GM18951 (cell line): ENCODE data around the gene ZFYVE9.
A peak's percentile ranks its signal among the peaks of the same experiment; 100 is the strongest.
"Not testable (repeated sequence)": the region's sequence is repeated elsewhere in the genome, so short reads cannot be mapped to it uniquely, and the experiment has no call there.

Source experiments
- POLR2A ChIP-seq: IDR thresholded peaks from 4 replicates; pipeline ENCODE4 v1.6.1; 2011; ENCODE audit warnings: mild to moderate bottlenecking; ENCODE audit not compliant: insufficient read length, insufficient read depth; ENCODE audit errors: extremely low read depth
- in situ Hi-C: fragments of 300-500 bp; cut with MboI; formaldehyde crosslinking; loops from one replicate; pipeline ENCODE4 v1.12.0; 2022; ENCODE audit warnings: low sequenced_read_pairs, mixed read lengths, inconsistent platforms; ENCODE audit not compliant: unreplicated experiment

The ZFYVE9 gene

DNA sequence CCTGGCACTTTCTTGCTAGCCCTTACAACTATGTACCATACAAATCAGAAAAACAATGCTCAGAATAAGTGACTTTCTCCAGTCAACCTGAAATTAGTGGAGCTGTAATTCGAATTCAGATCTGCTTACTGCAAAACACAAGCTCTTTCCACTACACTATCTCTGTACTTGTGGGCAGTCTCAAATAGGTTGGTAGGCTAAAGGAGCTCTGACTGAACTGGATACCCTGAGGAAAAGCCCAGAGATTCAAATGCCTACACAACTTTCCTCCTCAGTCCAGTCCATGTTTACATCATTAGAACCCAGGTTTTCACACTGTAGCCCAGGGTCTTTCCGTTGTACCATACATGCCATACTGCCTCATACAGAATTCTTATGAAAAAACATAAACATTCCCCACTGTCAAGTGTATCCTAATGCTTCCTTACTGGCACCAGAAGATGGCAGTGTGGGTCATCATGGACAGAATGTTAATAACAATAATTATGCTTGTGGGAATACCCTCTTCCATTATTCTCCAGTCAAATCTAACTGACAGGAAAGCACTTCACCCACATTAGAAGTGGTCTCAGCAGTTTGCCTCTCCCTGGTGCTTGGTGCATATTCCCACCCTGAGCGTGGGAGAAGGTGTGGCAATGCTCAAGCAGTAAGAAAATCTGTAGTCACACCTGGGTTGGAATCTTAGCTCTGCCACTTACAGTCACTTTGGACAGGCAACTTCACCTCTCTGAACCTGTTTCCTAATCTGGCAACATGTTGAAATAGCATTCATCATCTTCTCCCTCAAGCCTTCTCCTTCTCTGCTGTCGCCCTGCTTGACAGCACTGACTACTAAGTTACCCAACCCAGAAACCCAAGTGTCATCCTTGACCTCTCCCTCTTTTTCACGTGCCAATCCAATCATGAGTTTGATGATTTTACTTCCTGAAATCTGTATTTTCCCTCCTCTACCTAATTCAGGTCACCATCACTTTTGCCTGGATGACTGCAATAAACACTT, 14.4 kb upstream of the ZFYVE9 start:
- in situ Hi-C loops = loop anchor here (10.0 kb wide), 1 partner anchor 177 kb away; no protein-coding TSS in a partner anchor
- TF ChIP-seq POLR2A = no peak

DNA sequence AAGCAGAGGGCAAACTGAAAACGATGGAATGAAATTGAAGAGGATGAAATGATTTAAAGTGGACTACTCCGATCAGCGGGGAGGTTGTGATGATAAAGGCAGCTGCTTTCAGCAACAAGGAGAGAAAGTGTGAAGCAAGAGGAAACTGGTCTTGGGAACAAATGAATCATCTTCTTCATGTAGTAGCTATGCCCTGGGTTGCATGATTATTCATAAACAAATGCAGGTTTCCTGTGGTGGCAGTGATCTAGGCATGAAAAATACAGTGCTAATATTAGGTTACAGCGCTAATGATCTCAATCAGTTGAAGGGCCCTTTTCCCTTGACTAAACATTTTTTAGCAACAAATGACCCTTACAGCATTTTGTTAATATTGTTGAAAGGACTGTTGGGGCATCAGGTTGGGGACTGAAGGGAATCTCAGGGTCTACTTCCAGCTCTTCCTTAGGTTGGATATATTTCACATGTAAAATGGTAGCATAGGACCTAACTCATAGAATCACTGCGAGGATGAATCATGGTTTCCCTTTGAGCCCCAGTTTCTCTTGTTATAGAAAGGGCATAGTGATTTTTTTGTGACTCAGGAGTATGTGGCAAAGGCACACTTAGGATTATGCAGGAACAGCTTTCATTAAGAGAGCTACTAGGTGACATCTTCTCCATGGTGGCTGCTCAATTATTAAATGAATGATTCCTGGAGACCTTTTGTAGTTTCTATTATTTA, 1.9 kb upstream of the ZFYVE9 start:
- no peak for TF ChIP-seq POLR2A
- in situ Hi-C loops = no loop called here

DNA sequence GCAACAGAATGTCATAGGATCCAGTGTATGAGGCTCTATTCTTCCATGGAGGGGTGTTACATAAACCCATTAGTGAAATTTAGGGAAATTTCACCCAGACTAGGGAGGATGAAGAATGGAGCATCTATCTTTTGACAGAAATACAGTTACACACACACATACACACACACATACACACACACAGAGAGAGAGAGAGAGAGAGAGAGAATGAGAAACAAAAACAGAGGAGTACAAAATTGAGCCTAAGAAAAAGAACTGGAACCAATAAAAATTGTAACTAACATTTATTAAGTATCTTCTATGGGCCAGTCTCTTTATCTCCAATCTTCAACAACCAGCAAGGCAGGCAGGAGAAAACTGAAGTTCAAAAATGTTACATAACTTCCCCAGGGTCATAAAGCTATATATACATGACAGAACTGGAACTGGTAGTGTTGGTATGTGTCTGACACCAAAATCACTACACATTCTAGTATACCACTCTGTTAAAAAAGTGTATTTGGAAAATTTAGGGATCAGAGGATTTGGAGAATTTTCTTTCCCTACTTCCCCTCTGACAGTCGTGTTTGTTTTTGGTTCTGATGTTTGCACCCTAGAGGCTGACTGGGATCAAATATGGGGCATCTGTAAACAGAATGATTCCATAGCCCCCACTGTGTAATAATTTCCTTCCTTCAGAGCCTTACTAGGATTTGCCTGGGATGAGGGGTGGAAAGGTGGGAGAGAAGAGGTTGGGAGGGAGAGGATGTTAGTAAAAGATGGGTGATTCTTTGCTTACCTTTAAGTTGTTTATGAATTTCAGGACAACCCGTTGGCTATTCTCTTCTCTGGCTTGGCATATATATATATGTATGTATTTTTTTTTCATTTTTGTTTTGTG, 1.0 kb upstream of the ZFYVE9 start:
- no peak for TF ChIP-seq POLR2A
- in situ Hi-C loops = no loop called here

DNA sequence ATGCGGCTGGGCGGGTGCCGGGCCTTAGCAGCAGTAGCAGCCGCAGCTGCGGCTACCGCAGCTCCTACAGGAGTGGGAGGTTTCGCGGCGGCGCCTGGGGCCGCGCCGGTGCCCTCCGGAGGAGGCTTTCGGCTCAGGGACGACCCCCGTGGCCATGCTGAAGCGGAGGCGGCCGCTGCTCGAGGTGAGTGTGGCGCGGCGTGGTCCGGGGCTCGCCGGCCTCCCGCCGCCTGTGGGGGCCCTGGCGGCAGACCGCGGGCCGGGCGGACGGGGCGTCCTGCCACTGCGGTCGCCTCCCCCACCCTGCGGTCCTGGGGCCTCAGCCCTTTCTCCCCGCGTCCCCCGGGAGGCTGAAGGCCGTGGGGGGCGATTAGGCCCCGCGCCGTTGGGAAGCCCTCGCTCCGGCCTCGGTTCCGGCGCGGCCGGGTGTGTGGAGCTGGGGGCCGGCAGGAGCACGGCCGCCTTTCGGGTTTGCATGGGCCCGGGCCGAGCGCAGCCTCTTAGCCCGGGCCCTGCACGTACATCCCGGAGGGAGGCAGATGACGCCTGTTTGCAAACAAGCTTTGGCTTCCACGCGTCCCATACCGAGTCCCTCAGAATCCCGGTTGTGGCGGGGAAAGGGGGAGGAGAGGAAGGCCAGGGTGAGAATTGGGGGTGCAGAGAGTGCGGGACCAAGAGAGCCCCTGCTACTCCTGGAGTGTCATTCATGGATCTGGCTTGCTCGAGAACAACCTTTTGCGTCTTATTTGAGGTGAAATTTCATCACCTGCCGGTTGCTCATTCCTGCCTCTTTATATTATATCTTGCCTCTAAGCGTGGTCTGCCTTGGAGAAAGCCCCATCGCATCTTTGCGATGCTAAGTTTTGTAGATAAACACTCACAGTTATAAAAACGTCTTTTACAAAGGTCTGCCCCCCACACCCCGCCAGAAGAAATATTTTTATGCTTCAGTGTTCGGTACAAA, 613 bp downstream of the ZFYVE9 start:
- in situ Hi-C loops = no loop called here
- TF ChIP-seq POLR2A = peak; percentile 1

DNA sequence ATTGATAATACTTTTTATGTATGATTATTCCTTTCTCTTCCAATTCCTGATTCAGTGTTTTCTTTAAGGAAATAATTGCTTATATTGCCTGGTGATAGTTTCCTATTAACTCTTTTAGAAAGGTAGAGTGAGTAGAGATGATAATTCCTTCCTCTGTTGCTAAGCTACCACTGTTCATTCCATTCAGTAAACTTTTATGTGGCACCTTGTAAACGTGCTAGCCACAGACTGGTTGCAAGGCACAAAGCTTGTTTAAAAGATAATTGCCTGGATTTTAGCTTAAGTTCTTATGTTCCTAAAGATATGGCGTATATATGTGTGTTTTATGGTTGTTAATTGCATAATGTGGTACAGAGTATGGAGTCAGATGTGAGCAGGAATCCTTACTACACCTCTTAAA, 3.2 kb downstream of the ZFYVE9 start:
- in situ Hi-C loops = no loop called here

DNA sequence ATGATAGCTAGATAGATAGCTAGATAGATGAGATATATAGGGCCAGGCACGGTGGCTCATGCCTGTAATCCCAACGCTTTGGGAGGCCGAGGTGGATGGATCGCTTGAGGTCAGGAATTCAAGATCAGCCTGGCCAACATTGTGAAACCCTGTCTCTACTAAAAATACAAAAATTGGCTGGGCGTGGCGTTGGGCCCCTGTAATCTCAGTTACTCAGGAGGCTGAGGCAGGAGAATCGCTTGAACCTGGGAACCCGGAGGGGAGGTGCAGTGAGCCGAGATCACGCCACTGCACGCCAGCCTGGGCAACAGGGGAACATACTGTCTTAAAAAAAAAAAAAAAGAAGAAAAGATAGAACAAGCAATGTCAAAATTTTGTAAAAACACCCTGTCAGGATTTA, 8.6 kb downstream of the ZFYVE9 start:
- in situ Hi-C loops = not testable (repeated sequence)

More for the DNA sequence above, 3.2 kb downstream of the ZFYVE9 start:
- no peak for TF ChIP-seq POLR2A

DNA sequence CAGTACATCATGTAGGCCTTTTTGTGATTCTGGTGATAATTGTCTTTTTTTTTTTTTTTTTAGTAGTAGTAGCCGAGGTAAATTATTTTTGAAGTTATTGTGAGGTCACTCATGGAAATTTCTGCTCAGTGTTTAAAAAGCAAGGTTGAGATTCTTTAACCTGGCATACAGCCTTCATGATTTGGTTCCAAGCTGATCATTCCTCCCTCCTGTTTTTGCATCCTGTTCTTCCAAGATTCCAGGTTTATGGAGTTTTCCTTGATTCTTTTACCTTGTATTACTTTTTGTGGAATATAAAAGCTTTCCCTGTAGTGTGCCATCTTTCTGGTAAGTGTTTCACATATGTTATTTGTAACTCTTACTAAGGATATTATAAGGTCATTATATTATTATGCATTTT, 9.1 kb downstream of the ZFYVE9 start:
- TF ChIP-seq POLR2A = no peak
- in situ Hi-C loops = no loop called here

DNA sequence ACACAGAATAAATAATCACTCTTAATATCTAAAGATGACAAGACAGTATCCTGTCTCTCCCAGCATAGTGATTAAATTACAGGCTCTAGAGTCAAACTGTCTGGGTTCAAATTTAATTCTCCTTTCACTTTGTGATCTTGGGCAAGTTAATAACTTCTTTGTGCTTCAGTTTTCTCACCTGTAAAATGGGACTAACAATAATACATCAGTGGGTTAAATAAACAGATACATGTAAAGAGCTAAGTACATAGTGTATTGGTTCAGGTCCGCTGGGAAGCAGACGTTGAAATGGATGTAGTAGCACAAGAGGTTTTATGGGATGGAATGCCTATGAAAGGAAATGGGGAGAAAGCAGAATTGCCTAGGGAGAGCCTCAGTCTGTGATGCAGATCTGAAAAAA, 10.7 kb downstream of the ZFYVE9 start:
- in situ Hi-C loops = no loop called here
- TF ChIP-seq POLR2A = no peak

DNA sequence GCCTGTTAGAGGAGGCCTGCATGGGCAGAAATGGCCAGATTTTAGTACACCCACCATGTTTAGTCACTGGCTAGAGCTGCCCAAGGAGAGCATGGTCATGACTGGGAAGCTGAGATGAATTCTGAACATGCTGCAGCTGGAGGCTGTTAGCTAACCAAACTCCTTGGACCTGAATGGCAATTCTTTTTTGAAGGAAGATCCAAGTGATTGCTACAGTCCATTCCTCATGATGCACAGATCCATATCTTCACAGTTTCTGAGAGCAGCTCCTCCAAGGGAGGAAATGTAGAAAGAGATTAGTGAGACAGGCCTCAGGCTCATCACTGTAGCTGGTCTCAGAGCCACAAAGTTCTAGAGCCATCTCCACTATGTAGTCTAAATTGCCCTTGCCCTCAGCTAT, 11.1 kb downstream of the ZFYVE9 start:
- in situ Hi-C loops = no loop called here
- no peak for TF ChIP-seq POLR2A

DNA sequence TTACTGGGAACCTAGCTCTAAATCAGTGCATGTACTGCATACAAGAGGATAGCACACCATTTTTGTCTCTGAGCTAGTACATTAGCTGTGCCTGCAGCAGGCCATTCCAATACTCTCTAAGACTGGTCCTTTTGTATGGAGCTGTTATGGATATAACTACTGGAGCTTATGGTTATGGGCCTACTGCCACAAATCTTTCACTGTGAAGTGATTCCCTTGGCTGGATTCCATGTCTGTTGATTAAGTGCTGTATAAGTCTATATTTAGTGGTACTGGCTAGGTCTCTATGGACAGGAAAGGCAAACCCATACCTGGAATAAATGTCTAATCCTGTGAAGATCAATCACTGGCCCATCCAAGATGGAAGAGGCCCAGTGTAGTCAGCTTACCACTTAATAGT, 12.0 kb downstream of the ZFYVE9 start:
- TF ChIP-seq POLR2A = no peak
- in situ Hi-C loops = no loop called here

DNA sequence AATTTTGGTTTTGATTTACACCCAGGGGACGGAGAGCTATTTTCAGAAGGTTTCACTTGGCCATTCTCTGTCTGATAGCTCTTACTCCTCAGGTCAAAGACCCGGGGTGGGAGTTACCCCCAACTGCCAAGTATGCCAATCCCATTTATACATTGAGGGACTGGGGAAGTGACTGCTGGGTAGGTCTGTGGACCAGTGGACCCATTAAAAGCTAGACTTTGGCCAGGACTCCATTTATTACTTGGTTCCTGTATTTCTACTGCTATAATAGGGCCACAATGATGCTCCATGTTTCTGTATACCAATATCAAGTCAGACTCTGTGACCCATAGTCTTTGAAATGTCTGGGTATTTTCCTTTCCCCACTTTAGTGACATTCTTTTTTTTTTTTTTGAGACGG, 14.6 kb downstream of the ZFYVE9 start:
- no peak for TF ChIP-seq POLR2A
- in situ Hi-C loops = no loop called here

DNA sequence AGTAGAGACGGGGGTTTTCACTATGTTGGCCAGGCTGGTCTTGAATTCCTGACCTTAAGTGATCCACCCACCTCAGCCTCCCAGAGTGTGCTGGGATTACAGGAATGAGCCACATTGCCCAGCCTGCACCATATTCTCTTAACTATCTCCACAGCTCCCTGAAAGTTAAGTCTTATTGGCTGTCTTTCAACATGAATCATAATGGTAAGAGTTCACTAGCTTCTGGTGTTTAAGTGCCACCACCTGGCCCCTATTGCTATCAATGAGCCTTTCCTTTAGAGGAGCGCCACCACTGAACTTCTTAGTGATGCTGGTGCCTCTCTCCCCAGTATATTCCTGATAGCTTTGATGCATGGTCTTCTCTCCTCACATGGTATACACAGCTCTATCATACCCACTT, 15.7 kb downstream of the ZFYVE9 start:
- TF ChIP-seq POLR2A = no peak
- in situ Hi-C loops = no loop called here
